ENCODE results near the gene LHCGR.

The LHCGR gene

GRCh38 chr2:48693066-48693465 is 62.5 kb downstream of the LHCGR start:
- ChIA-PET POLR2A (no interaction called here), CTCF (no interaction called here)
- DNase-seq (ENCODE audit: extremely low spot score): no peak
- TF ChIP-seq CTCF (IDR thresholded peaks at IDR 0.05; ENCODE audit: control extremely low read depth, extremely low read depth, low read depth, missing control alignments): no peak

- POLR2A ChIA-PET: no interaction called here
- DNase-seq (ENCODE audit: extremely low spot score): no peak
- TF ChIP-seq CTCF (IDR thresholded peaks at IDR 0.05; ENCODE audit: control extremely low read depth, extremely low read depth, low read depth, missing control alignments): no peak
- CTCF ChIA-PET: no interaction called here
Observed at GRCh38 chr2:48691935-48692691, 63.4 kb downstream of the LHCGR start.

- POLR2A ChIA-PET: no interaction called here
- CTCF ChIA-PET: interaction anchor here (1.2 kb wide), 1 partner anchor 11 kb away, joined by 3 read pairs; no protein-coding TSS in a partner anchor
- DNase-seq (ENCODE audit: extremely low spot score): no peak
- TF ChIP-seq CTCF (IDR thresholded peaks at IDR 0.05; ENCODE audit: control extremely low read depth, extremely low read depth, low read depth, missing control alignments): no peak
Observed at GRCh38 chr2:48685126-48685525, 70.4 kb downstream of the LHCGR start.

GRCh38 chr2:48677450-48677849 is 78.1 kb downstream of the LHCGR start:
- CTCF ChIA-PET: no interaction called here
- POLR2A ChIA-PET: no interaction called here
- no peak for DNase-seq (ENCODE audit: extremely low spot score)
- no peak for TF ChIP-seq CTCF (IDR thresholded peaks at IDR 0.05; ENCODE audit: control extremely low read depth, extremely low read depth, low read depth, missing control alignments)

GRCh38 chr2:48674933-48675332 is 80.6 kb downstream of the LHCGR start:
- CTCF ChIA-PET: no interaction called here
- DNase-seq (ENCODE audit: extremely low spot score): no peak
- POLR2A ChIA-PET: no interaction called here
- TF ChIP-seq CTCF (IDR thresholded peaks at IDR 0.05; ENCODE audit: control extremely low read depth, extremely low read depth, low read depth, missing control alignments): no peak

- ChIA-PET CTCF (no interaction called here), POLR2A (no interaction called here)
- DNase-seq (ENCODE audit: extremely low spot score): no peak
- no peak for TF ChIP-seq CTCF (IDR thresholded peaks at IDR 0.05; ENCODE audit: control extremely low read depth, extremely low read depth, low read depth, missing control alignments)
Observed at GRCh38 chr2:48673581-48673980, 81.9 kb downstream of the LHCGR start.
